Hematopoietic multipotent progenitor cell treated with erythropoietin and hydrocortisone succinate and interleukin-3 and kit ligand, for 8 days (in vitro differentiated cells): Measurements from ENCODE around the gene PNMA5.
A peak's percentile ranks its signal among the peaks of the same experiment; 100 is the strongest.

Experiments used
- DNase-seq: peaks from one replicate; pipeline ENCODE4 v3.0.0-alpha.2; 2015

PNMA5 gene

GRCh38 chrX:152958524-152959465 lies 35.1 kb downstream of the PNMA5 start:
- peak; percentile 87 for DNase-seq

- DNase-seq: no peak
Observed at GRCh38 chrX:152958047-152958446, 35.9 kb downstream of the PNMA5 start.

- no peak for DNase-seq
Observed at GRCh38 chrX:152950786-152951185, 43.1 kb downstream of the PNMA5 start.

- DNase-seq: no peak
Observed at GRCh38 chrX:152949114-152949513, 44.8 kb downstream of the PNMA5 start.

GRCh38 chrX:152946681-152947080 lies 47.2 kb downstream of the PNMA5 start:
- no peak for DNase-seq

GRCh38 chrX:152945021-152945979 lies 48.6 kb downstream of the PNMA5 start:
- DNase-seq: no peak

- DNase-seq: no peak
Observed at GRCh38 chrX:152943826-152944225, 50.1 kb downstream of the PNMA5 start.

GRCh38 chrX:152942077-152942442 lies 51.9 kb downstream of the PNMA5 start:
- no peak for DNase-seq

- peak; percentile 90 for DNase-seq
Observed at GRCh38 chrX:152941328-152942076, 52.4 kb downstream of the PNMA5 start.
